Measurements from ENCODE around the gene DNAJC11.
A peak's percentile ranks its signal among the peaks of the same experiment; 100 is the strongest.
"Not testable (repeated sequence)": the region's sequence is repeated elsewhere in the genome, so short reads cannot be mapped to it uniquely, and the experiment has no call there.

Gene DNAJC11

GRCh38 chr1:6701437-6702153 lies at the start of gene DNAJC11:
Gene DNAJC11, minus strand, starts transcription at chr1:6701816. Its CDS starts 16 bp downstream, at chr1:6701800.
- in situ Hi-C loops (cut with HindIII; ENCODE audit: low sequenced_read_pairs), result no loop called here
- peak; percentile 64 for TF ChIP-seq CTCF (IDR thresholded peaks at IDR 0.05; ENCODE audit: low read depth, low read length)
- peak within 1 kb of the TSS; percentile 98 for H3K4me3 ChIP-seq (ENCODE audit: low read depth, low read length)
- peak; percentile 82 for DNase-seq (ENCODE audit: low read depth, low spot score)

GRCh38 chr1:6750490-6750889 lies 48.9 kb upstream of the DNAJC11 start:
- H3K4me3 ChIP-seq (ENCODE audit: low read depth, low read length), result no peak overlapping the region
- DNase-seq (ENCODE audit: low read depth, low spot score), result no peak
- in situ Hi-C loops (cut with HindIII; ENCODE audit: low sequenced_read_pairs), result no loop called here
- no peak for TF ChIP-seq CTCF (IDR thresholded peaks at IDR 0.05; ENCODE audit: low read depth, low read length)

- no peak overlapping the region for H3K4me3 ChIP-seq (ENCODE audit: low read depth, low read length)
- in situ Hi-C loops (cut with HindIII; ENCODE audit: low sequenced_read_pairs), result no loop called here
- DNase-seq (ENCODE audit: low read depth, low spot score), result no peak
- no peak for TF ChIP-seq CTCF (IDR thresholded peaks at IDR 0.05; ENCODE audit: low read depth, low read length)
Observed at GRCh38 chr1:6747674-6748073, 46.1 kb upstream of the DNAJC11 start.

GRCh38 chr1:6745073-6745472 lies 43.5 kb upstream of the DNAJC11 start:
- no peak for TF ChIP-seq CTCF (IDR thresholded peaks at IDR 0.05; ENCODE audit: low read depth, low read length)
- in situ Hi-C loops (cut with HindIII; ENCODE audit: low sequenced_read_pairs), result no loop called here
- no peak for DNase-seq (ENCODE audit: low read depth, low spot score)
- H3K4me3 ChIP-seq (ENCODE audit: low read depth, low read length), result no peak overlapping the region

GRCh38 chr1:6743189-6744101 lies 41.8 kb upstream of the DNAJC11 start:
- TF ChIP-seq CTCF (IDR thresholded peaks at IDR 0.05; ENCODE audit: low read depth, low read length), result no peak
- in situ Hi-C loops (cut with HindIII; ENCODE audit: low sequenced_read_pairs), result no loop called here
- no peak overlapping the region for H3K4me3 ChIP-seq (ENCODE audit: low read depth, low read length)
- DNase-seq (ENCODE audit: low read depth, low spot score), result peak; percentile 83

- DNase-seq (ENCODE audit: low read depth, low spot score); in situ Hi-C loops (cut with HindIII; ENCODE audit: low sequenced_read_pairs); H3K4me3 ChIP-seq (ENCODE audit: low read depth, low read length): not testable (repeated sequence)
Observed at GRCh38 chr1:6742676-6743188, 41.1 kb upstream of the DNAJC11 start.
